A549 (cell line): ENCODE data around the gene PANX2. TPM values are rescaled to one million over a fixed set of nuclear protein-coding genes. Genes with fewer than 3 reads are reported as not detected.

Experiments
- ATAC-seq, 2 experiments: fragments of 200-7000 bp in 1 of 2; fragments of >200 bp in 1 of 2; cut with Nextera tagmentation in 1 of 2; cut with Tn5 transposase in 1 of 2; 3 replicates each; pipeline versions ENCODE4 v1.8.0 to v1.9.1; 2018 to 2020; ENCODE audit warnings: mild to moderate bottlenecking in 1 of 2, moderate library complexity in 1 of 2
- CTCF ChIA-PET: fragments of 300-600 bp; sonication (Branson Sonifier 250); formaldehyde crosslinking; extraction: SDS; loops from one replicate; lab custom pipeline; 2021; ENCODE audit warnings: antibody characterized with exemption, inconsistent platforms; lab: Yijun Ruan, JAX
- POLR2A ChIA-PET: fragments of 350-600 bp; formaldehyde crosslinking; extraction: SDS; loops from one replicate; lab custom pipeline; 2021; ENCODE audit warnings: antibody characterized with exemption, inconsistent platforms; lab: Yijun Ruan, JAX
- DNase-seq, 2 experiments: peaks; one replicate each; pipeline versions ENCODE4 v3.0.0 to v3.0.0-alpha.2; 2011 to 2016; ENCODE audit warnings: low read depth in 1 of 2, low spot score in 1 of 2
- FAIRE-seq: peaks from 2 replicates; lab custom pipeline; 2011; peaks lifted over from hg19 to GRCh38; lab: Jason Lieb, UNC
- H3K27ac ChIP-seq, 2 experiments: fragments of >200 bp; sonication (Bioruptor Twin); formaldehyde crosslinking; 3 replicates each; pipeline ENCODE4 v1.5.1; 2016 to 2017
- H3K4me1 ChIP-seq: fragments of >200 bp; sonication (Bioruptor Twin); formaldehyde crosslinking; 3 replicates; pipeline ENCODE4 v1.6.1; 2016
- H3K4me2 ChIP-seq: fragments of >200 bp; sonication (Bioruptor Twin); formaldehyde crosslinking; 3 replicates; pipeline ENCODE4 v1.6.1; 2016
- H3K4me3 ChIP-seq: fragments of >200 bp; sonication (Bioruptor Twin); formaldehyde crosslinking; 3 replicates; pipeline ENCODE4 v1.5.1; 2016
- H3K9me3 ChIP-seq: fragments of >200 bp; sonication (Bioruptor Twin); formaldehyde crosslinking; 3 replicates; pipeline ENCODE4 v1.6.1; 2016
- BHLHE40 ChIP-seq: IDR thresholded peaks from 2 replicates; pipeline ENCODE4 v1.6.1; 2012; ENCODE audit warnings: low read depth, low read length, inconsistent platforms
- CBX8 ChIP-seq: fragments of 200-600 bp; sonication (generic); IDR thresholded peaks from 2 replicates; pipeline ENCODE4 v1.6.1; 2016
- CEBPB ChIP-seq, 2 experiments: fragments of >200 bp in 1 of 2; sonication (Bioruptor Twin) in 1 of 2; formaldehyde crosslinking in 1 of 2; IDR thresholded peaks; 2 replicates each; pipeline ENCODE4 v1.6.1; 2012 to 2016
- CHD2 ChIP-seq: fragments of 150-350 bp; IDR thresholded peaks from 2 replicates; pipeline ENCODE4 v1.6.1; 2014; ENCODE audit warnings: low read length; ENCODE audit not compliant: partially characterized antibody
- EP300 ChIP-seq, 2 experiments: fragments of >200 bp; sonication (Bioruptor Twin); formaldehyde crosslinking; IDR thresholded peaks; 2 replicates in 1 of 2; 3 replicates in 1 of 2; pipeline ENCODE4 v1.6.1; 2016 to 2017
- ESRRA ChIP-seq: fragments of 150-350 bp; IDR thresholded peaks from 2 replicates; pipeline ENCODE4 v1.6.1; 2014; ENCODE audit warnings: mild to moderate bottlenecking, low read length, borderline replicate concordance
- FOSB ChIP-seq: fragments of 250-450 bp; sonication (Bioruptor Pico); IDR thresholded peaks from 2 replicates; pipeline ENCODE4 v1.5.0; 2020; ENCODE audit warnings: mild to moderate bottlenecking, moderate library complexity
- HOXA7 ChIP-seq: fragments of 250-450 bp; sonication (Bioruptor Pico); IDR thresholded peaks from 2 replicates; pipeline ENCODE4 v1.5.0; 2020; ENCODE audit warnings: mild to moderate bottlenecking, moderate library complexity
- KDM1A ChIP-seq: fragments of 200-600 bp; sonication (generic); IDR thresholded peaks from 2 replicates; pipeline ENCODE4 v1.6.1; 2016; ENCODE audit warnings: low read depth, mild to moderate bottlenecking
- PBX3 ChIP-seq: IDR thresholded peaks from 2 replicates; pipeline ENCODE4 v1.6.1; 2012
- POLR2A ChIP-seq: IDR thresholded peaks from 2 replicates; pipeline ENCODE4 v1.6.1; 2012; ENCODE audit warnings: mild to moderate bottlenecking, low read length
- RCOR1 ChIP-seq: fragments of 150-350 bp; IDR thresholded peaks from 2 replicates; pipeline ENCODE4 v1.6.1; 2014; ENCODE audit warnings: antibody characterized with exemption, low read length, low read depth
- RFX5 ChIP-seq: fragments of 450-650 bp; IDR thresholded peaks from 2 replicates; pipeline ENCODE4 v1.7.1; 2014; ENCODE audit warnings: antibody characterized with exemption, mild to moderate bottlenecking, moderate library complexity
- SREBF2 ChIP-seq: fragments of 450-650 bp; IDR thresholded peaks from 2 replicates; pipeline ENCODE4 v1.6.1; 2014; ENCODE audit warnings: mild to moderate bottlenecking, moderate library complexity
- TFCP2L1 ChIP-seq: fragments of 250-450 bp; sonication (Bioruptor Pico); IDR thresholded peaks from 2 replicates; pipeline ENCODE4 v1.5.0; 2021; ENCODE audit warnings: mild to moderate bottlenecking
- WGBS: methylation state at CpG from one replicate; pipeline ENCODE4 v1.1.6; 2017; ENCODE audit errors: missing lambda C conversion rate; 5-methylcytosine and 5-hydroxymethylcytosine counted together
- polyA plus RNA-seq, 4 experiments: library from polyadenylated mRNA; depleted of rRNA in 3 of 4; stranded (reverse); fragments of >200 nt; fragmentation: RNase III in 1 of 4; extraction: RNeasy Plus Mini Kit Qiagen cat#74134 plus additional on column Dnase treatment in 1 of 4; gene quantifications; 2 replicates in 3 of 4; 3 replicates in 1 of 4; pipeline ENCODE4 v1.2.3, GENCODE V29; 2011 to 2017
- TF ChIP-seq, protein P1 (sequence below): fragments of 200-600 bp; sonication (generic); IDR thresholded peaks from 2 replicates; pipeline ENCODE4 v1.6.1; 2016; ENCODE audit warnings: antibody characterized with exemption, mild to moderate bottlenecking, moderate library complexity
- TF ChIP-seq, protein P2 (sequence below): fragments of >200 bp; sonication (Bioruptor Twin); formaldehyde crosslinking; IDR thresholded peaks from 3 replicates; pipeline ENCODE4 v1.6.1; 2016
- TF ChIP-seq, protein P3 (sequence below): IDR thresholded peaks from 2 replicates; pipeline ENCODE4 v1.6.1; 2012; ENCODE audit warnings: low read depth, borderline replicate concordance

Gene PANX2
- polyA plus RNA-seq, 2 of the 4 experiments (the other 2 are of a cell fraction): 1.6 to 4.4 TPM

- over 99% methylated on average over 9 of the region's 9 CpGs for WGBS
- no peaks in the 10 kb centered on the region for H3K4me1 ChIP-seq
- no peaks in the 10 kb centered on the region for H3K9me3 ChIP-seq
- H3K4me2 ChIP-seq: no peak overlapping the region
- no peak overlapping the region for H3K27ac ChIP-seq
- ChIA-PET CTCF (interaction anchor here (0.7 kb wide), 1 partner anchor 23 kb away, joined by 3 read pairs; no protein-coding TSS in a partner anchor), POLR2A (no interaction called here)
- no peak overlapping the region for H3K4me3 ChIP-seq
- TF ChIP-seq PBX3: no peak
- no peak for TF ChIP-seq HOXA7 (CRISPR knock-in tag)
- TF ChIP-seq, protein P1, sequence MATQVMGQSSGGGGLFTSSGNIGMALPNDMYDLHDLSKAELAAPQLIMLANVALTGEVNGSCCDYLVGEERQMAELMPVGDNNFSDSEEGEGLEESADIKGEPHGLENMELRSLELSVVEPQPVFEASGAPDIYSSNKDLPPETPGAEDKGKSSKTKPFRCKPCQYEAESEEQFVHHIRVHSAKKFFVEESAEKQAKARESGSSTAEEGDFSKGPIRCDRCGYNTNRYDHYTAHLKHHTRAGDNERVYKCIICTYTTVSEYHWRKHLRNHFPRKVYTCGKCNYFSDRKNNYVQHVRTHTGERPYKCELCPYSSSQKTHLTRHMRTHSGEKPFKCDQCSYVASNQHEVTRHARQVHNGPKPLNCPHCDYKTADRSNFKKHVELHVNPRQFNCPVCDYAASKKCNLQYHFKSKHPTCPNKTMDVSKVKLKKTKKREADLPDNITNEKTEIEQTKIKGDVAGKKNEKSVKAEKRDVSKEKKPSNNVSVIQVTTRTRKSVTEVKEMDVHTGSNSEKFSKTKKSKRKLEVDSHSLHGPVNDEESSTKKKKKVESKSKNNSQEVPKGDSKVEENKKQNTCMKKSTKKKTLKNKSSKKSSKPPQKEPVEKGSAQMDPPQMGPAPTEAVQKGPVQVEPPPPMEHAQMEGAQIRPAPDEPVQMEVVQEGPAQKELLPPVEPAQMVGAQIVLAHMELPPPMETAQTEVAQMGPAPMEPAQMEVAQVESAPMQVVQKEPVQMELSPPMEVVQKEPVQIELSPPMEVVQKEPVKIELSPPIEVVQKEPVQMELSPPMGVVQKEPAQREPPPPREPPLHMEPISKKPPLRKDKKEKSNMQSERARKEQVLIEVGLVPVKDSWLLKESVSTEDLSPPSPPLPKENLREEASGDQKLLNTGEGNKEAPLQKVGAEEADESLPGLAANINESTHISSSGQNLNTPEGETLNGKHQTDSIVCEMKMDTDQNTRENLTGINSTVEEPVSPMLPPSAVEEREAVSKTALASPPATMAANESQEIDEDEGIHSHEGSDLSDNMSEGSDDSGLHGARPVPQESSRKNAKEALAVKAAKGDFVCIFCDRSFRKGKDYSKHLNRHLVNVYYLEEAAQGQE: no peak
- TF ChIP-seq RCOR1: no peak
- TF ChIP-seq CHD2: no peak
- TF ChIP-seq KDM1A: no peak
- no peak for TF ChIP-seq ESRRA
- TF ChIP-seq CEBPB (IDR thresholded peaks at IDR 0.05): no peak
- no peak for TF ChIP-seq FOSB
- no peak for TF ChIP-seq SREBF2
- TF ChIP-seq TFCP2L1: no peak
- no peak for TF ChIP-seq EP300 (IDR thresholded peaks at IDR 0.05)
- no peak for ATAC-seq
- FAIRE-seq: no peak
- no peak for DNase-seq
Observed at GRCh38 chr22:50213263-50213662, 42.7 kb downstream of the PANX2 start.

GRCh38 chr22:50215297-50216054 is 44.9 kb downstream of the PANX2 start:
- ATAC-seq (no peak), FAIRE-seq (no peak), DNase-seq (no peak)
- no peak overlapping the region for H3K27ac ChIP-seq
- no peak for TF ChIP-seq RFX5
- TF ChIP-seq, protein P2, sequence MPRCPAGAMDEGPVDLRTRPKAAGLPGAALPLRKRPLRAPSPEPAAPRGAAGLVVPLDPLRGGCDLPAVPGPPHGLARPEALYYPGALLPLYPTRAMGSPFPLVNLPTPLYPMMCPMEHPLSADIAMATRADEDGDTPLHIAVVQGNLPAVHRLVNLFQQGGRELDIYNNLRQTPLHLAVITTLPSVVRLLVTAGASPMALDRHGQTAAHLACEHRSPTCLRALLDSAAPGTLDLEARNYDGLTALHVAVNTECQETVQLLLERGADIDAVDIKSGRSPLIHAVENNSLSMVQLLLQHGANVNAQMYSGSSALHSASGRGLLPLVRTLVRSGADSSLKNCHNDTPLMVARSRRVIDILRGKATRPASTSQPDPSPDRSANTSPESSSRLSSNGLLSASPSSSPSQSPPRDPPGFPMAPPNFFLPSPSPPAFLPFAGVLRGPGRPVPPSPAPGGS: no peak
- no peak for TF ChIP-seq BHLHE40
- TF ChIP-seq, protein P3, sequence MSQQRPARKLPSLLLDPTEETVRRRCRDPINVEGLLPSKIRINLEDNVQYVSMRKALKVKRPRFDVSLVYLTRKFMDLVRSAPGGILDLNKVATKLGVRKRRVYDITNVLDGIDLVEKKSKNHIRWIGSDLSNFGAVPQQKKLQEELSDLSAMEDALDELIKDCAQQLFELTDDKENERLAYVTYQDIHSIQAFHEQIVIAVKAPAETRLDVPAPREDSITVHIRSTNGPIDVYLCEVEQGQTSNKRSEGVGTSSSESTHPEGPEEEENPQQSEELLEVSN: no peak
- no peak for TF ChIP-seq CEBPB (IDR thresholded peaks at IDR 0.05)
- TF ChIP-seq POLR2A: no peak
- no peak for TF ChIP-seq CBX8
- TF ChIP-seq, all 56 proteins: peak for 0
- CTCF ChIA-PET: interaction anchor here (1.1 to 2.1 kb wide), 5 partner anchors 22 to 72 kb away, joined by 3 to 10 read pairs (median 4); no protein-coding TSS in a partner anchor
- WGBS: 89% methylated on average over 8 of the region's 17 CpGs
- Histone ChIP-seq H3K4me2 (no peak overlapping the region), H3K4me3 (no peak overlapping the region), H3K4me1 (no peaks in the 10 kb centered on the region), H3K9me3 (no peaks in the 10 kb centered on the region)
- POLR2A ChIA-PET: no interaction called here
